GM18498 (cell line): ENCODE measurements around the gene RAI2.
"Not testable (repeated sequence)": the region's sequence is repeated elsewhere in the genome, so short reads cannot be mapped to it uniquely, and the experiment has no call there.

ENCODE experiments used
- ATAC-seq: cut with Tn5 transposase; IDR thresholded peaks from one replicate; pipeline ENCODE4 v1.9.1; 2021; ENCODE audit warnings: mild to moderate bottlenecking, moderate library complexity; ENCODE audit not compliant: unreplicated experiment

RAI2 gene

GRCh38 chrX:17788439-17788838, 72.7 kb downstream of the RAI2 start:
- no peak for ATAC-seq

GRCh38 chrX:17787557-17787956, 73.5 kb downstream of the RAI2 start:
- no peak for ATAC-seq

GRCh38 chrX:17786554-17787347, 74.3 kb downstream of the RAI2 start:
- ATAC-seq, result not testable (repeated sequence)

GRCh38 chrX:17779434-17779833, 81.7 kb downstream of the RAI2 start:
- no peak for ATAC-seq

GRCh38 chrX:17778997-17779396, 82.1 kb downstream of the RAI2 start:
- ATAC-seq, result no peak

GRCh38 chrX:17774053-17774452, 87.0 kb downstream of the RAI2 start:
- no peak for ATAC-seq

GRCh38 chrX:17773221-17773876, 87.7 kb downstream of the RAI2 start:
- ATAC-seq, result no peak

- no peak for ATAC-seq
Measured at GRCh38 chrX:17769701-17770269, 91.3 kb downstream of the RAI2 start.

GRCh38 chrX:17768997-17769396, 92.1 kb downstream of the RAI2 start:
- no peak for ATAC-seq

GRCh38 chrX:17767734-17768133, 93.4 kb downstream of the RAI2 start:
- no peak for ATAC-seq

- ATAC-seq, result no peak
Measured at GRCh38 chrX:17759990-17760389, 101.1 kb downstream of the RAI2 start.

GRCh38 chrX:17758382-17758781, 102.7 kb downstream of the RAI2 start:
- peak; percentile 77 for ATAC-seq

GRCh38 chrX:17750436-17750835, 110.7 kb downstream of the RAI2 start:
- no peak for ATAC-seq
